Kidney epithelial cell (primary cell): Measurements from ENCODE around the gene CASZ1. TPM values are rescaled to one million over a fixed set of nuclear protein-coding genes. Genes with fewer than 3 reads are reported as not detected.

Experiments
- DNase-seq: peaks from one replicate; pipeline ENCODE4 v3.0.0-alpha.2; 2010; ENCODE audit warnings: low read depth
- H3K27me3 ChIP-seq: 2 replicates; pipeline ENCODE4 v1.6.0; 2011; ENCODE audit warnings: low read length; ENCODE audit not compliant: control insufficient read depth, insufficient read depth
- H3K36me3 ChIP-seq: 2 replicates; pipeline ENCODE4 v1.5.1; 2011; ENCODE audit warnings: low read length; ENCODE audit not compliant: control insufficient read depth, insufficient read depth
- H3K4me3 ChIP-seq: 2 replicates; pipeline ENCODE4 v1.5.1; 2011; ENCODE audit warnings: low read depth, mild to moderate bottlenecking, control low read depth, low read length
- CTCF ChIP-seq: IDR thresholded peaks from 2 replicates; pipeline ENCODE4 v1.5.1; 2011; ENCODE audit warnings: mild to moderate bottlenecking, moderate library complexity, low read length, control low read depth, inconsistent platforms; ENCODE audit not compliant: insufficient read depth, poor library complexity, severe bottlenecking
- total RNA-seq: library from RNA; depleted of rRNA; stranded (reverse); fragments of >200 nt; gene quantifications from 2 replicates; pipeline ENCODE4 v1.2.3, GENCODE V29; 2015

CASZ1 gene
- total RNA-seq, 1 donor from 2014 or later: 28.2 TPM

- no peak for TF ChIP-seq CTCF
- Histone ChIP-seq H3K36me3 (no peaks in the 10 kb centered on the region), H3K27me3 (peaks cover 3% of the 10 kb centered on the region), H3K4me3 (no peak overlapping the region)
- DNase-seq: no peak
Measured at GRCh38 chr1:10655002-10655401, 141.4 kb downstream of the CASZ1 start.

GRCh38 chr1:10653370-10654125, 142.9 kb downstream of the CASZ1 start:
- Histone ChIP-seq H3K36me3 (no peaks in the 10 kb centered on the region), H3K27me3 (peaks cover 3% of the 10 kb centered on the region), H3K4me3 (no peak overlapping the region)
- DNase-seq: no peak
- no peak for TF ChIP-seq CTCF

GRCh38 chr1:10652626-10653025, 143.8 kb downstream of the CASZ1 start:
- H3K27me3 ChIP-seq: peaks cover 3% of the 10 kb centered on the region
- no peak for TF ChIP-seq CTCF
- H3K36me3 ChIP-seq: no peaks in the 10 kb centered on the region
- no peak overlapping the region for H3K4me3 ChIP-seq
- DNase-seq: no peak

GRCh38 chr1:10651793-10652192, 144.7 kb downstream of the CASZ1 start:
- DNase-seq: no peak
- H3K4me3 ChIP-seq: no peak overlapping the region
- peaks cover 3% of the 10 kb centered on the region for H3K27me3 ChIP-seq
- TF ChIP-seq CTCF: no peak
- no peaks in the 10 kb centered on the region for H3K36me3 ChIP-seq

- Histone ChIP-seq H3K27me3 (peaks cover 3% of the 10 kb centered on the region), H3K4me3 (no peak overlapping the region), H3K36me3 (no peaks in the 10 kb centered on the region)
- no peak for TF ChIP-seq CTCF
- no peak for DNase-seq
Measured at GRCh38 chr1:10651389-10651766, 145.1 kb downstream of the CASZ1 start.
